HEK293 (cell line): Measurements from ENCODE around the gene CEP350.

Experiments used
- CTCF ChIA-PET: fragments of 350-600 bp; formaldehyde crosslinking; extraction: SDS; loops from one replicate; lab custom pipeline; 2021; ENCODE audit warnings: antibody characterized with exemption; lab: Yijun Ruan, JAX
- POLR2A ChIA-PET: fragments of 300-600 bp; formaldehyde crosslinking; extraction: SDS; loops from one replicate; lab custom pipeline; 2020; ENCODE audit warnings: antibody characterized with exemption, inconsistent platforms; lab: Yijun Ruan, JAX
- H3K27ac ChIP-seq: fragments of 200-500 bp; sonication (Bioruptor generic); 2 replicates; pipeline ENCODE4 v1.5.1; 2014; ENCODE audit warnings: low read depth, low read length, control low read depth, inconsistent platforms; ENCODE audit errors: extremely low read depth
- H3K36me3 ChIP-seq, 2 experiments: fragments of 200-500 bp in 1 of 2; sonication (Bioruptor generic) in 1 of 2; 1 replicate in 1 of 2; 2 replicates in 1 of 2; pipeline ENCODE4 v1.5.1; 2014 to 2017; ENCODE audit warnings: inconsistent platforms in 2 of 2, low read length in 2 of 2; ENCODE audit not compliant: control insufficient read depth in 2 of 2, insufficient read depth in 1 of 2
- H3K4me1 ChIP-seq: fragments of 200-500 bp; sonication (Bioruptor generic); 2 replicates; pipeline ENCODE4 v1.5.1; 2014; ENCODE audit warnings: mild to moderate bottlenecking, low read length, inconsistent platforms; ENCODE audit not compliant: control insufficient read depth, insufficient read depth
- H3K4me3 ChIP-seq: 2 replicates; pipeline ENCODE4 v1.5.1; 2011; ENCODE audit warnings: low read depth, mild to moderate bottlenecking, control low read depth, low read length, moderate library complexity
- H3K9me3 ChIP-seq: fragments of 200-500 bp; sonication (Bioruptor generic); 2 replicates; pipeline ENCODE4 v1.5.1; 2014; ENCODE audit warnings: low read depth, low read length, inconsistent platforms; ENCODE audit not compliant: control insufficient read depth, insufficient read depth
- FEZF1 ChIP-seq: fragments of 450-650 bp; formaldehyde crosslinking; IDR thresholded peaks from 2 replicates; pipeline ENCODE4 v1.5.1; 2016; ENCODE audit warnings: missing biosample characterization, missing genetic modification characterization
- GLIS1 ChIP-seq: fragments of 450-650 bp; formaldehyde crosslinking; IDR thresholded peaks from 2 replicates; pipeline ENCODE4 v1.5.1; 2016; ENCODE audit warnings: missing biosample characterization, missing genetic modification characterization
- PRDM4 ChIP-seq: fragments of 450-650 bp; formaldehyde crosslinking; IDR thresholded peaks from 2 replicates; pipeline ENCODE4 v1.5.1; 2017; ENCODE audit warnings: missing biosample characterization, missing genetic modification characterization
- RBAK ChIP-seq: fragments of 450-650 bp; formaldehyde crosslinking; IDR thresholded peaks from 2 replicates; pipeline ENCODE4 v1.5.1; 2016; ENCODE audit warnings: missing biosample characterization, missing genetic modification characterization
- SCRT2 ChIP-seq: fragments of 450-650 bp; formaldehyde crosslinking; IDR thresholded peaks from 2 replicates; pipeline ENCODE4 v1.5.1; 2016; ENCODE audit warnings: missing biosample characterization, missing genetic modification characterization
- SETDB1 ChIP-seq: IDR thresholded peaks from one replicate; pipeline ENCODE4 v1.6.1; 2017; ENCODE audit warnings: mild to moderate bottlenecking, low read length, moderate library complexity, mixed read lengths; ENCODE audit not compliant: insufficient read length
- ZBTB44 ChIP-seq: fragments of 450-650 bp; IDR thresholded peaks from 2 replicates; pipeline ENCODE4 v1.5.1; 2018; ENCODE audit warnings: missing biosample characterization, mild to moderate bottlenecking, missing genetic modification characterization
- ZIC2 ChIP-seq: fragments of 450-650 bp; formaldehyde crosslinking; IDR thresholded peaks from 2 replicates; pipeline ENCODE4 v1.5.1; 2016; ENCODE audit warnings: missing biosample characterization, missing genetic modification characterization
- ZNF140 ChIP-seq: fragments of 450-650 bp; formaldehyde crosslinking; IDR thresholded peaks from 2 replicates; pipeline ENCODE4 v1.5.1; 2016; ENCODE audit warnings: missing biosample characterization, missing genetic modification characterization
- ZNF26 ChIP-seq: fragments of 450-650 bp; formaldehyde crosslinking; IDR thresholded peaks from 2 replicates; pipeline ENCODE4 v1.5.1; 2016; ENCODE audit warnings: missing biosample characterization, missing genetic modification characterization
- ZNF350 ChIP-seq: fragments of 450-650 bp; formaldehyde crosslinking; IDR thresholded peaks from 2 replicates; pipeline ENCODE4 v1.5.0; 2017; ENCODE audit warnings: missing biosample characterization, mild to moderate bottlenecking, missing genetic modification characterization
- ZNF394 ChIP-seq: fragments of 450-650 bp; formaldehyde crosslinking; IDR thresholded peaks from 2 replicates; pipeline ENCODE4 v1.5.1; 2016; ENCODE audit warnings: missing biosample characterization, missing genetic modification characterization, mild to moderate bottlenecking, moderate library complexity, borderline replicate concordance
- ZNF404 ChIP-seq: fragments of 450-650 bp; formaldehyde crosslinking; IDR thresholded peaks from 2 replicates; pipeline ENCODE4 v1.5.1; 2017; ENCODE audit warnings: missing biosample characterization, missing genetic modification characterization
- ZNF48 ChIP-seq: fragments of 450-650 bp; formaldehyde crosslinking; IDR thresholded peaks from 2 replicates; pipeline ENCODE4 v1.5.1; 2016; ENCODE audit warnings: missing biosample characterization, missing genetic modification characterization
- ZNF513 ChIP-seq: fragments of 450-650 bp; IDR thresholded peaks from 2 replicates; pipeline ENCODE4 v1.5.1; 2018; ENCODE audit warnings: missing biosample characterization, missing genetic modification characterization
- ZNF571 ChIP-seq: fragments of 450-650 bp; formaldehyde crosslinking; IDR thresholded peaks from 2 replicates; pipeline ENCODE4 v1.5.0; 2017; ENCODE audit warnings: missing biosample characterization, missing genetic modification characterization
- ZNF596 ChIP-seq: fragments of 450-650 bp; IDR thresholded peaks from 2 replicates; pipeline ENCODE4 v1.5.0; 2018; ENCODE audit warnings: missing biosample characterization, mild to moderate bottlenecking, missing genetic modification characterization, moderate library complexity
- ZNF600 ChIP-seq: fragments of 450-650 bp; formaldehyde crosslinking; IDR thresholded peaks from 2 replicates; pipeline ENCODE4 v1.5.1; 2016; ENCODE audit warnings: missing biosample characterization, missing genetic modification characterization
- ZNF664 ChIP-seq: fragments of 450-650 bp; formaldehyde crosslinking; IDR thresholded peaks from 2 replicates; pipeline ENCODE4 v1.5.1; 2016; ENCODE audit warnings: missing biosample characterization, missing genetic modification characterization
- ZNF677 ChIP-seq: fragments of 450-650 bp; IDR thresholded peaks from 2 replicates; pipeline ENCODE4 v1.5.0; 2018; ENCODE audit warnings: missing biosample characterization, mild to moderate bottlenecking, missing genetic modification characterization, moderate library complexity
- ZNF777 ChIP-seq: fragments of 450-650 bp; formaldehyde crosslinking; IDR thresholded peaks from 2 replicates; pipeline ENCODE4 v1.5.1; 2017; ENCODE audit warnings: missing biosample characterization, missing genetic modification characterization, borderline replicate concordance
- TF ChIP-seq, protein P1 (sequence below): fragments of 450-650 bp; formaldehyde crosslinking; IDR thresholded peaks from 2 replicates; pipeline ENCODE4 v1.5.1; 2017; ENCODE audit warnings: missing biosample characterization, missing genetic modification characterization
- TF ChIP-seq, protein P2 (sequence below): fragments of 450-650 bp; formaldehyde crosslinking; IDR thresholded peaks from 2 replicates; pipeline ENCODE4 v1.5.1; 2016; ENCODE audit warnings: missing biosample characterization, missing genetic modification characterization

Gene CEP350

DNA sequence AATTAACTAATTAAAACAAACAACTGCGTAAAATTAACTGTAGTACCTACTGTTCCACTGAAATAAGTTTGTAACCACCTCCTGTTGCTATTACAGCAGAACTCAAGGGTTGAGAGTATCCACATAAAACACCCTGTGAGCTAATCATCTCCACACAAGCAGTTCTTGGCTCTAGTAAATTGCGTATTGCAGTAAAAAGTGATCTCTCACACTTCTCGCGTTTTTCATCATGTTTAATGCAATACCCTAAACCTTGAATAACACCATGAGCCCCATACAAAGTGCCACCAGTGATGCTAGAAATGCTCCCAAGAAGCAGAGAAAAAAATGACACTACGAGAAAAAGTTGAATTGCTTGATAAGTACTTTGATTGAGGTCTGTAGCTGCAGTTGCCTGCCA, 29.3 kb upstream of the CEP350 start:
- no peaks in the 10 kb centered on the region for H3K9me3 ChIP-seq
- CTCF ChIA-PET = interaction anchor here (1.0 kb wide), 1 partner anchor 42 kb away, joined by 3 read pairs; no protein-coding TSS in a partner anchor
- no peak overlapping the region for H3K4me3 ChIP-seq
- H3K27ac ChIP-seq = no peak overlapping the region
- no peaks in the 10 kb centered on the region; a peak in 1 of 3 replicates for H3K36me3 ChIP-seq
- no peak for TF ChIP-seq ZNF777
- TF ChIP-seq ZNF350 (tag by site-specific recombination) = no peak
- TF ChIP-seq ZNF140 = no peak
- TF ChIP-seq, protein P1, sequence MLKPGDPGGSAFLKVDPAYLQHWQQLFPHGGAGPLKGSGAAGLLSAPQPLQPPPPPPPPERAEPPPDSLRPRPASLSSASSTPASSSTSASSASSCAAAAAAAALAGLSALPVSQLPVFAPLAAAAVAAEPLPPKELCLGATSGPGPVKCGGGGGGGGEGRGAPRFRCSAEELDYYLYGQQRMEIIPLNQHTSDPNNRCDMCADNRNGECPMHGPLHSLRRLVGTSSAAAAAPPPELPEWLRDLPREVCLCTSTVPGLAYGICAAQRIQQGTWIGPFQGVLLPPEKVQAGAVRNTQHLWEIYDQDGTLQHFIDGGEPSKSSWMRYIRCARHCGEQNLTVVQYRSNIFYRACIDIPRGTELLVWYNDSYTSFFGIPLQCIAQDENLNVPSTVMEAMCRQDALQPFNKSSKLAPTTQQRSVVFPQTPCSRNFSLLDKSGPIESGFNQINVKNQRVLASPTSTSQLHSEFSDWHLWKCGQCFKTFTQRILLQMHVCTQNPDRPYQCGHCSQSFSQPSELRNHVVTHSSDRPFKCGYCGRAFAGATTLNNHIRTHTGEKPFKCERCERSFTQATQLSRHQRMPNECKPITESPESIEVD = peak; percentile 97
- no peak for TF ChIP-seq ZNF48
- peak; percentile 17; the same call in 1 of the 2 replicates for TF ChIP-seq FEZF1 (tag by site-specific recombination)
- TF ChIP-seq ZBTB44 (tag by site-specific recombination) = 0 out of 2 replicates have a peak, but pooled peaks have one; percentile 5
- 0 out of 2 replicates have a peak, but pooled peaks have one; percentile 19 for TF ChIP-seq ZNF600 (tag by site-specific recombination)
- TF ChIP-seq ZNF404 = no peak
- peak; percentile 86 for TF ChIP-seq SCRT2
- TF ChIP-seq ZNF571 (tag by site-specific recombination) = no peak
- POLR2A ChIA-PET = interaction anchor here (1.1 kb wide), 1 partner anchor 42 kb away, joined by 4 read pairs; no protein-coding TSS in a partner anchor
- H3K4me1 ChIP-seq = peaks cover 20% of the 10 kb centered on the region

DNA sequence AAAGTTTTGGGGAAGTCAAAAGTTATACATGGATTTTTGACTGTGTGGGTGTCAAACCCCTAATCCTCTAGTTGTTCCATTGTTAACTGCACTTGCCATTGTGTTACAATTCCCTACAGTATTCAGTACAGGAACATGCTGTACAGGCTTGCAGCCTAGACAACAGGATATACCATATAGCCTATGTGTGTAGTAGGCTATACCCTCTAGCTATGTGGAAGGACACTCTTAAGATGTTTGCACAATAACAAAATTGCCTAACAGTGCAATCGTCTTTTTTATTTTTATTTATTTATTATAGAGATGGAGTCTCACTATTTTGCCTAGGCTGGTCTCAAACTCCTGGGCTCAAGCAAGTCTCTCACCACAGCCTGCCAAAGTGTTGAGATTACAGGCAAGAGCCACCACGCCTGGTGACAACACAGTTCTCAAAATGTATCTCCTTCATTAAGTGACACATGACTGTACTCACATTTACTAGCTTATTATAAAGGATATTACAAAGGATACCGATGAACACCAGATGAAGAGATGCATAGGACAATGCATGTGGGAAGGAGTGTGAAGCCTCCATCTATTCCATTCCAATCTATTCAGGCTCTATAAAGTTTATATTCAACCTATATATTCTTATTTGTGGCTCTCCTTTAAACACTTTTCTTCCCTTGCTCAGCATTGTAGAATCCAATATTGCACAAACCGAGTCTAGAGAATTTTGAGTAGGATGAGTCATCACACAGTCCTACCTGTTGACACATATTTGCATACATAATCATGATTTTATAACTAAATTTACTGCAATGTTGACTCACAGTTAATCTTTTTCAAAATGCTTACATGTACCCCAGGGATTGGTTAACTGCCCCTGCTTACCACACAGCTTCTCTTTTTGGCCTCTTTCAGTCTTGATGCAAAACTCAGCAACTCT, 28.4 kb upstream of the CEP350 start:
- Histone ChIP-seq H3K4me1 (peaks cover 20% of the 10 kb centered on the region), H3K36me3 (no peaks in the 10 kb centered on the region), H3K9me3 (no peaks in the 10 kb centered on the region), H3K27ac (0 out of 2 replicates have a peak overlapping the region, but pooled peaks have one; percentile 7), H3K4me3 (no peak overlapping the region)
- ChIA-PET CTCF (interaction anchor here (0.9 to 1.0 kb wide), 2 partner anchors 8 to 43 kb away, joined by 3 read pairs; no protein-coding TSS in a partner anchor), POLR2A (no interaction called here)
- TF ChIP-seq ZNF664 (tag by site-specific recombination) (no peak), RBAK (tag by site-specific recombination) (no peak), PRDM4 (tag by site-specific recombination) (no peak), ZNF677 (no peak), ZNF140 (no peak), SETDB1 (peak; percentile 58), GLIS1 (no peak), ZNF596 (no peak), ZIC2 (tag by site-specific recombination) (no peak), ZNF513 (no peak), FEZF1 (tag by site-specific recombination) (peak; percentile 65), ZNF394 (peak; percentile 62; the same call in 1 of the 2 replicates), ZNF26 (tag by site-specific recombination) (peak; percentile 96)
- TF ChIP-seq, protein P2, sequence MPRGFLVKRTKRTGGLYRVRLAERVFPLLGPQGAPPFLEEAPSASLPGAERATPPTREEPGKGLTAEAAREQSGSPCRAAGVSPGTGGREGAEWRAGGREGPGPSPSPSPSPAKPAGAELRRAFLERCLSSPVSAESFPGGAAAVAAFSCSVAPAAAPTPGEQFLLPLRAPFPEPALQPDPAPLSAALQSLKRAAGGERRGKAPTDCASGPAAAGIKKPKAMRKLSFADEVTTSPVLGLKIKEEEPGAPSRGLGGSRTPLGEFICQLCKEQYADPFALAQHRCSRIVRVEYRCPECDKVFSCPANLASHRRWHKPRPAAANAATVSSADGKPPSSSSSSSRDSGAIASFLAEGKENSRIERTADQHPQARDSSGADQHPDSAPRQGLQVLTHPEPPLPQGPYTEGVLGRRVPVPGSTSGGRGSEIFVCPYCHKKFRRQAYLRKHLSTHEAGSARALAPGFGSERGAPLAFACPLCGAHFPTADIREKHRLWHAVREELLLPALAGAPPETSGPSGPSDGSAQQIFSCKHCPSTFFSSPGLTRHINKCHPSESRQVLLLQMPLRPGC (tag by site-specific recombination) = no peak
